Osteoblast (primary cell): ENCODE measurements around the gene MCL1. TPM values are rescaled to one million over a fixed set of nuclear protein-coding genes. Genes with fewer than 3 reads are reported as not detected.

Experiments used
- DNase-seq: peaks from one replicate; pipeline ENCODE4 v3.0.0; 2011; ENCODE audit warnings: low spot score, mixed read lengths; ENCODE audit not compliant: insufficient read length; ENCODE audit errors: missing footprints
- H2AFZ ChIP-seq: 2 replicates; pipeline ENCODE4 v1.6.0; 2011; ENCODE audit warnings: mild to moderate bottlenecking, low read length
- H3K27ac ChIP-seq: 2 replicates; pipeline ENCODE4 v1.5.1; 2011; ENCODE audit warnings: mild to moderate bottlenecking, low read depth, low read length, moderate library complexity
- H3K27me3 ChIP-seq: 2 replicates; pipeline ENCODE4 v1.6.0; 2012; ENCODE audit warnings: mild to moderate bottlenecking, control low read depth, inconsistent platforms, low read length, moderate library complexity; ENCODE audit not compliant: insufficient read depth
- H3K36me3 ChIP-seq: 2 replicates; pipeline ENCODE4 v1.5.1; 2011; ENCODE audit warnings: mild to moderate bottlenecking, low read length, control low read depth, moderate library complexity; ENCODE audit not compliant: insufficient read depth
- H3K4me1 ChIP-seq: 2 replicates; pipeline ENCODE4 v1.5.1; 2011; ENCODE audit warnings: mild to moderate bottlenecking, low read length, control low read depth, moderate library complexity; ENCODE audit not compliant: insufficient read depth
- H3K4me2 ChIP-seq: 2 replicates; pipeline ENCODE4 v1.6.0; 2011; ENCODE audit warnings: mild to moderate bottlenecking, low read length; ENCODE audit not compliant: insufficient read depth
- H3K4me3 ChIP-seq: fragments of 200-600 bp; sonication (generic); 3 replicates; pipeline ENCODE4 v1.5.1; 2012; ENCODE audit warnings: mild to moderate bottlenecking, low read length, inconsistent platforms; ENCODE audit not compliant: insufficient read depth
- H3K79me2 ChIP-seq: 2 replicates; pipeline ENCODE4 v1.6.0; 2012; ENCODE audit warnings: mild to moderate bottlenecking, low read length, control low read depth, inconsistent platforms; ENCODE audit not compliant: insufficient read depth
- H3K9me3 ChIP-seq: 2 replicates; pipeline ENCODE4 v1.5.1; 2011; ENCODE audit warnings: low read depth, low read length, control low read depth
- H4K20me1 ChIP-seq: 2 replicates; pipeline ENCODE4 v1.6.0; 2012; ENCODE audit warnings: mild to moderate bottlenecking, low read length, control low read depth; ENCODE audit not compliant: insufficient read depth
- total RNA-seq: library from RNA; depleted of rRNA; stranded (reverse); fragments of >200 nt; gene quantifications from 2 replicates; pipeline ENCODE4 v1.2.3, GENCODE V29; 2012
- TF ChIP-seq, protein P1 (sequence below): IDR thresholded peaks from 2 replicates; pipeline ENCODE4 v1.5.1; 2011; ENCODE audit warnings: mild to moderate bottlenecking, low read depth, low read length, moderate library complexity; ENCODE audit errors: extremely low read depth

The MCL1 gene
- total RNA-seq, 1 donor: 176 TPM

DNA sequence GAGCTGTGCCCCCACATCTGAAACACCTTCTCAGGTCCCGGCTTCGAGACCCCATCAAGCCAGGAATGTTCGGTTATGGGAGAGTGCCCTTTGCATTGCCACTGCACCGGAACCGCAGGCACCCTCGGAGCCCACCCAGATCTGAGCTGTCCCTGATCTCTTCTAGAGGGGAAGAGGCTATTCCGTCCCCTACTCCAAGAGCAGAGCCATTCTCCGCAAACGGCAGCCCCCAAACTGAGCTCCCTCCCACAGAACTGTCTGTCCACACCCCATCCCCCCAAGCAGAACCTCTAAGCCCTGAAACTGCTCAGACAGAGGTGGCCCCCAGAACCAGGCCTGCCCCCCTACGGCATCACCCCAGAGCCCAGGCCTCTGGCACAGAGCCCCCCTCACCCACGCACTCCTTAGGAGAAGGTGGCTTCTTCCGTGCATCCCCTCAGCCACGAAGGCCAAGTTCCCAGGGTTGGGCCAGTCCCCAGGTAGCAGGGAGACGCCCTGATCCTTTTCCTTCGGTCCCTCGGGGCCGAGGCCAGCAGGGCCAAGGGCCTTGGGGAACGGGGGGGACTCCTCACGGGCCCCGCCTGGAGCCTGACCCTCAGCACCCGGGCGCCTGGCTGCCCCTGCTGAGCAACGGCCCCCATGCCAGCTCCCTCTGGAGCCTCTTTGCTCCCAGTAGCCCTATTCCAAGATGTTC is 25.9 kb downstream of the MCL1 start:
- Histone ChIP-seq H3K27ac (no peak overlapping the region), H3K4me3 (no peak overlapping the region), H3K4me2 (no peak overlapping the region), H3K36me3 (peaks cover 9% of the 10 kb centered on the region), H3K79me2 (no peaks in the 10 kb centered on the region), H3K4me1 (peaks cover 26% of the 10 kb centered on the region), H3K27me3 (no peaks in the 10 kb centered on the region), H2AFZ (no peak overlapping the region), H3K9me3 (no peaks in the 10 kb centered on the region), H4K20me1 (no peaks in the 10 kb centered on the region)
- peak; percentile 60 for DNase-seq
- TF ChIP-seq, protein P1, sequence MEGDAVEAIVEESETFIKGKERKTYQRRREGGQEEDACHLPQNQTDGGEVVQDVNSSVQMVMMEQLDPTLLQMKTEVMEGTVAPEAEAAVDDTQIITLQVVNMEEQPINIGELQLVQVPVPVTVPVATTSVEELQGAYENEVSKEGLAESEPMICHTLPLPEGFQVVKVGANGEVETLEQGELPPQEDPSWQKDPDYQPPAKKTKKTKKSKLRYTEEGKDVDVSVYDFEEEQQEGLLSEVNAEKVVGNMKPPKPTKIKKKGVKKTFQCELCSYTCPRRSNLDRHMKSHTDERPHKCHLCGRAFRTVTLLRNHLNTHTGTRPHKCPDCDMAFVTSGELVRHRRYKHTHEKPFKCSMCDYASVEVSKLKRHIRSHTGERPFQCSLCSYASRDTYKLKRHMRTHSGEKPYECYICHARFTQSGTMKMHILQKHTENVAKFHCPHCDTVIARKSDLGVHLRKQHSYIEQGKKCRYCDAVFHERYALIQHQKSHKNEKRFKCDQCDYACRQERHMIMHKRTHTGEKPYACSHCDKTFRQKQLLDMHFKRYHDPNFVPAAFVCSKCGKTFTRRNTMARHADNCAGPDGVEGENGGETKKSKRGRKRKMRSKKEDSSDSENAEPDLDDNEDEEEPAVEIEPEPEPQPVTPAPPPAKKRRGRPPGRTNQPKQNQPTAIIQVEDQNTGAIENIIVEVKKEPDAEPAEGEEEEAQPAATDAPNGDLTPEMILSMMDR: no peak

DNA sequence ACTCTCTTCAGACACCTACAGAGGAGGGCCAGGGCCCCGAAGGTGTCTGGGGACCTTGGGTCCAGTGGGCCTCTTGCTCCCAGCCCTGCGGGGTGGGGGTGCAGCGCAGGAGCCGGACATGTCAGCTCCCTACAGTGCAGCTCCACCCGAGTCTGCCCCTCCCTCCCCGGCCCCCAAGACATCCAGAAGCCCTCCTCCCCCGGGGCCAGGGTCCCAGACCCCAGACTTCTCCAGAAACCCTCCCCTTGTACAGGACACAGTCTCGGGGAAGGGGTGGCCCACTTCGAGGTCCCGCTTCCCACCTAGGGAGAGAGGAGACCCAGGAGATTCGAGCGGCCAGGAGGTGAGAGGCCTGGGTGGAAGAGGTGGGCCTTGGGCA is 26.5 kb downstream of the MCL1 start:
- DNase-seq: peak; percentile 71
- TF ChIP-seq, protein P1: no peak
- peak overlapping the region; percentile 63 for H3K27ac ChIP-seq
- H2AFZ ChIP-seq: no peak overlapping the region
- H3K79me2 ChIP-seq: no peaks in the 10 kb centered on the region
- peaks cover 7% of the 10 kb centered on the region for H3K36me3 ChIP-seq
- peaks cover 28% of the 10 kb centered on the region for H3K4me1 ChIP-seq
- H4K20me1 ChIP-seq: no peaks in the 10 kb centered on the region
- no peaks in the 10 kb centered on the region for H3K9me3 ChIP-seq
- no peaks in the 10 kb centered on the region for H3K27me3 ChIP-seq
- H3K4me2 ChIP-seq: peak overlapping the region; percentile 57
- no peak overlapping the region for H3K4me3 ChIP-seq

DNA sequence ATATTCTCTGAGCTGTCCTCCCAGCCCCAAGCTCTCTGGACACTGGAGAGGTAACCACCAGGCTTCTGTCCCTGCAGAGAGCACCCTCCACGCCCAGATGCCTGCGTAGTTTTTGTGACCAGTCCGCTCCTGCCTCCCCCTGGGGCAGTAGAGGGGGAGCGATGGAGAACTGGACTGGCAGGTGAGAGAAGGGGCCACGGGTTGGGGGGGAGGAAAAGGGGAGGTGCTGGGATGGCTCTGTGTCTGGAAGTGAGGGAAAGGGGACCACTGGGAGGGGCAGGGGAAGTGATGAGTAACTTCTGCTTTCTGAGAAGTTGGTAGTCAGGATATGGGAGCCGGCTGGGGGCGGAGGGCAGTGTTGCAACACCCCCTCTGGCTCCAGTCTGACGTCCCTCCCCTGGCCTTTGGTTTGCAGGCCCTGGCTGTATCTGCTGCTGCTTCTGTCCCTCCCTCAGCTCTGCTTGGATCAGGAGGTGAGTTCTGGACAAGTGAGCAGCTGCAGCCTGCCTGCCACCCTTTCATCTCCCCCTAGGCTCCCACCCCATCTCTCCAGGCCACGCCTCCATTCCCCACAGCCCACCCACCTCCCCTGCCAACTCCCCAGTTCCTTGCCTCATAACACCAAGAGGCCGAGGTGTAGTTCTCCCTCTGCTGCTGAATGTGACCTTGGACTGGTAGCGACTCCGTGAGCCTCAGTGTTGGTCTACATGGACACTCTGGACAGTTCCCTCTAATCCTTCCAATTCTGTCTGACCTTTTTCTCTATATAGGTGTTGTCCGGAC is 27.1 kb downstream of the MCL1 start:
- Histone ChIP-seq H3K4me3 (no peak overlapping the region), H3K4me2 (peak overlapping the region; percentile 57), H2AFZ (peak overlapping the region; percentile 10), H3K27ac (peak overlapping the region; percentile 63), H3K4me1 (peaks cover 28% of the 10 kb centered on the region), H3K9me3 (no peaks in the 10 kb centered on the region), H3K36me3 (peaks cover 7% of the 10 kb centered on the region), H3K27me3 (no peaks in the 10 kb centered on the region), H3K79me2 (no peaks in the 10 kb centered on the region), H4K20me1 (no peaks in the 10 kb centered on the region)
- TF ChIP-seq, protein P1: no peak
- peak; percentile 99 for DNase-seq

DNA sequence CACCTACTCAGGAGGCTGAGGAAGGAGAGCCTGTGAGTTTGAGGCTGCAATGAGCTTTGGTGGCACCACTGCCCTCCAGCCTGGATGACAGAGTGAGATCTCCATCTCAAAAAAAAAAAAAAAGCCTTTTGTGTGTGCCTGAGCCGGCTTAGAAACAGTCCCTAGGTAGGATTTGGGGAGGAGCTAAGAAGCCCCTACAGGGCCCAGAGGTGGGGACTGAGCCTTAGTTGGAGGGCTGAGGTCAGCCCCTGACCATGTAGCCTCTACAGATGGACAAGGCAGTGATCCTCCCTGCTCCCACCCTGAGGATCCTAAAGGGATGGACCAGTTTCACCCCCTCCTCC is 27.7 kb downstream of the MCL1 start:
- Histone ChIP-seq H3K4me2 (no peak overlapping the region), H3K27ac (peak overlapping the region; percentile 54), H3K4me3 (no peak overlapping the region), H3K4me1 (peaks cover 28% of the 10 kb centered on the region), H3K36me3 (peaks cover 7% of the 10 kb centered on the region), H2AFZ (no peak overlapping the region), H3K9me3 (no peaks in the 10 kb centered on the region), H3K79me2 (no peaks in the 10 kb centered on the region), H4K20me1 (no peaks in the 10 kb centered on the region), H3K27me3 (no peaks in the 10 kb centered on the region)
- peak; percentile 41 for DNase-seq
- TF ChIP-seq, protein P1: no peak
